Measurements from ENCODE around the gene PHF5A.

DNA sequence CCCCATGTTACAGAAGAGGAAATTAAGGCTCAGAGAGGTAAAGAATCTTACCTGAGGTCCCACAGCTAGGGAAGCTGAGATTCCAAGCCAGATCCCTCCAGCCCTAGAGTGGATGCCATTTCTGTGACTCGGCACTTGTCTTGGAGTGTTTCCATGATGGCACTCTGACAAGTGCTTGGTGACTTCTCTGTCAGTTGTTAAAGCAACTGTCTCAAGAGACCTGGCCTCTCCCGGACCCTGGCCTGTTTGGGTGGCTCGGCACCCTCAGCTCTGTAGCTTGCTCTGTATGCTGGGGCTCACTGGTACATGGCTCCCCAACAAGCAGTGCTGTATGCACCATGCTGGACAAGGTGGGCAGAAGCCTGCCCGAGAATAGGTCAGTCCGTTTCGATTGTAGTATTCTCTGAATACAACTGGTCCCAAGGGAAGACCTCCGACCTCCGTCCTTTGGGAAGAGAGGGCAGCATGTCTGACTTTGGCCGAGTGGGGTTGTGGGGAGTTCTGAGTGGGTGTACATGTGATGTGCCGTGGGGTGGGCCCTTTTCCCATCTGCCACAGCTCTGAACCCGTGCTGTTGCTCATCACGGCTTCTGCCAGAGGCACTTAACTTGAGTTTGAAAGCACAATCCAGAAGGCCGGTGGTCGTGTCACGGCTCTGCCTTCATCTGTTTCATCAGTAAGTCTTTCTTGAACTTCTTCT, 12.8 kb upstream of the PHF5A start:
- TF ChIP-seq CTCF (conservative IDR thresholded peaks at IDR 0.05 in 1 of 2, IDR thresholded peaks at IDR 0.05 in 1 of 2; ENCODE audit: extremely low read depth in 1 of 2, insufficient read depth in 1 of 2, low read depth in 1 of 2, low read length in 2 of 2) (no peak), EZH2 (IDR thresholded peaks at IDR 0.05; ENCODE audit: borderline replicate concordance, low read length) (no peak)

Data from mammary epithelial cell (primary cell).